Fibroblast of villous mesenchyme (primary cell): Measurements from ENCODE around the gene SPTBN4. TPM values are rescaled to one million over a fixed set of nuclear protein-coding genes. Genes with fewer than 3 reads are reported as not detected.
"Not testable (repeated sequence)": the region's sequence is repeated elsewhere in the genome, so short reads cannot be mapped to it uniquely, and the experiment has no call there.

ENCODE experiments used
- DNase-seq: peaks from one replicate; pipeline ENCODE4 v3.0.0-alpha.2; 2010; ENCODE audit warnings: low read depth
- H3K4me3 ChIP-seq: 2 replicates; pipeline ENCODE4 v1.5.1; 2011; ENCODE audit warnings: low read depth, mild to moderate bottlenecking, low read length
- total RNA-seq: library from RNA; depleted of rRNA; stranded (reverse); fragments of >200 nt; gene quantifications from 2 replicates; pipeline ENCODE4 v1.2.3, GENCODE V29; 2012
- TF ChIP-seq, protein P1 (sequence below): IDR thresholded peaks from 2 replicates; pipeline ENCODE4 v1.5.1; 2012; ENCODE audit warnings: low read depth, mild to moderate bottlenecking, low read length; ENCODE audit not compliant: insufficient read depth

SPTBN4 gene
- total RNA-seq, 1 donor = 1.3 TPM

DNA sequence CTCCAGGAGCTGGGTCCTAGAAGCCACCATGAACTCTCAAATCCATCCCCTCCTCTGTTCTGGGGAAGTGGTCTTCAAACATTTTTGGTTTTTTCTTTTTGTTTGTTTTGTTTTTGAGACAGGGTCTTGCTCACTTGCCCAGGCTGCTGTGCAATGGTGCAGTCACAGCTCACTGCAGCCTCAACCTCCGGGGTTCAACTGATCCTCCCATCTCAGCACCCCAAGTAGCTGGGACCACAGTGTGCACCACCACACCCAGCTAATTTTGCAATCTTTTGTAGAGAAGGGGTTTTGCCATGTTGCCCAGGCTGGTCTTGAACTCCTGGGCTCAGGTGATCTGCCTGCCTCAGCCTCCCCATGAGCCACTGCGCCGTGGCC, 8.2 kb upstream of the SPTBN4 start:
- no peak overlapping the region for H3K4me3 ChIP-seq
- TF ChIP-seq, protein P1, sequence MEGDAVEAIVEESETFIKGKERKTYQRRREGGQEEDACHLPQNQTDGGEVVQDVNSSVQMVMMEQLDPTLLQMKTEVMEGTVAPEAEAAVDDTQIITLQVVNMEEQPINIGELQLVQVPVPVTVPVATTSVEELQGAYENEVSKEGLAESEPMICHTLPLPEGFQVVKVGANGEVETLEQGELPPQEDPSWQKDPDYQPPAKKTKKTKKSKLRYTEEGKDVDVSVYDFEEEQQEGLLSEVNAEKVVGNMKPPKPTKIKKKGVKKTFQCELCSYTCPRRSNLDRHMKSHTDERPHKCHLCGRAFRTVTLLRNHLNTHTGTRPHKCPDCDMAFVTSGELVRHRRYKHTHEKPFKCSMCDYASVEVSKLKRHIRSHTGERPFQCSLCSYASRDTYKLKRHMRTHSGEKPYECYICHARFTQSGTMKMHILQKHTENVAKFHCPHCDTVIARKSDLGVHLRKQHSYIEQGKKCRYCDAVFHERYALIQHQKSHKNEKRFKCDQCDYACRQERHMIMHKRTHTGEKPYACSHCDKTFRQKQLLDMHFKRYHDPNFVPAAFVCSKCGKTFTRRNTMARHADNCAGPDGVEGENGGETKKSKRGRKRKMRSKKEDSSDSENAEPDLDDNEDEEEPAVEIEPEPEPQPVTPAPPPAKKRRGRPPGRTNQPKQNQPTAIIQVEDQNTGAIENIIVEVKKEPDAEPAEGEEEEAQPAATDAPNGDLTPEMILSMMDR = no peak
- no peak for DNase-seq

DNA sequence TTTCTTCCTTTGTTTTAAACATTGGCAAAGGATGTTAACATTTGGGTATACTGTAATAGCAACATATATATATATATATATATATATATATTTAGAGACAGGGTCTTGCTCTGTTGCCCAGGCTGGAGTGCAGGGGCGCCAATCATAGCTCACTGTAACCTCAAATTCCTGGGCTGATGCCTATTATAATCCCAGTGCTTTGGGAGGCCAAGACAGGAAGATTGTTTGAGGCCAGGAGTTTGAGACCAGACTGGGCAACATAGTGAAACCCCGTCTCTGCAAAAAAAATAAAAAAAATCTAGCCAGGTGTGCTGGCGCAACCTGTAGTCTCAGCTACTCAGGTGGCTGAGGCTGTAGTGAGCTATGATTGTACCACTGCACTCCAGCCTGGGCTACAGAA, 6.6 kb upstream of the SPTBN4 start:
- no peak for DNase-seq
- TF ChIP-seq, protein P1 = no peak
- no peak overlapping the region for H3K4me3 ChIP-seq

DNA sequence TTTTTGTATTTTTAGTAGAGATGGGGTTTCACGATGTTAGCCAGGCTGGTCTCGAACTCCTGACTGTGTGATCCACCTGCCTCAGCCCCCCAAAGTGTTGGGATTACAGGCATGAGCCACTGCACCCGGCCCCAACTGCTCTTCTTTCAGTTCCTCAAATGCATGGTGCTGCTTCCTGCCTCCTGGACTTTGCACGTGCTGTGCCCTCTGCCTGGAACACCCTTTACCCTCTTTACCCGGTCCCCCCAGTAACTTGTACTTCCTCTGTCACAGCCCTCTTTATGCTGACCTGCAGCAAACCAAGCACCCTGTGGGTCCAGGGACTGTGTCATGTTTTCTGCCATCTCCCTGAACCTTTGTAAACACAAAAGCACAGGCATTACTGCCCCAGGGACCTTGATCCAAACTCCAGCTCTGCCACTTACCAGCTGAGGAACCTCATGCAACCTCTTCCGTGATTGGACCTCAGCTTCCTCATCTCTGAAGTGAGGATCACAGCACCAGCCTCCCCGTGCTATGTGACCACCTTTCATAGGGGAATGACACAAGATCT, 5.1 kb upstream of the SPTBN4 start:
- no peak for DNase-seq
- TF ChIP-seq, protein P1 = no peak
- H3K4me3 ChIP-seq = no peak overlapping the region

DNA sequence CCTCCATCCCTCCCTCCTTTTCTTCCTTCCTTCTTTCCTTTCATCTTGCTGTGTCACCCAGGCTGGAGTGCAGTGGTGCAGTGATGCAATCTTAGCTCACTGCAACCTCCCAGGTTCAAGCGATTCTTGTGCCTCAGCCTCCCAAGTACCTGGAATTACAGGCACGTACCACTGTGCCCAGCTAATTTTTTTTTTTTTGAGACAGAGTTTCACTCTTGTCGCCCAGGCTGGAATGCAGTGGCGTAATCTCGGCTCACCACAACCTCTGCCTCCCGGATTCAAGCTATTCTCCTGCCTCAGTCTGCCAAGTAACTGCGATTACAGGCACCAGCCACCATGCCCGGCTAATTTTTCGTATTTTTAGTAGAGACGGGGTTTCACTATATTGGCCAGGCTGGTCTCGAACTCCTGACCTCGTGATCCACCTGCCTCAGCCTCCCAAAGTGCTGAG, 3.2 kb upstream of the SPTBN4 start:
- not testable (repeated sequence) for H3K4me3 ChIP-seq
- DNase-seq = peak; percentile 18

DNA sequence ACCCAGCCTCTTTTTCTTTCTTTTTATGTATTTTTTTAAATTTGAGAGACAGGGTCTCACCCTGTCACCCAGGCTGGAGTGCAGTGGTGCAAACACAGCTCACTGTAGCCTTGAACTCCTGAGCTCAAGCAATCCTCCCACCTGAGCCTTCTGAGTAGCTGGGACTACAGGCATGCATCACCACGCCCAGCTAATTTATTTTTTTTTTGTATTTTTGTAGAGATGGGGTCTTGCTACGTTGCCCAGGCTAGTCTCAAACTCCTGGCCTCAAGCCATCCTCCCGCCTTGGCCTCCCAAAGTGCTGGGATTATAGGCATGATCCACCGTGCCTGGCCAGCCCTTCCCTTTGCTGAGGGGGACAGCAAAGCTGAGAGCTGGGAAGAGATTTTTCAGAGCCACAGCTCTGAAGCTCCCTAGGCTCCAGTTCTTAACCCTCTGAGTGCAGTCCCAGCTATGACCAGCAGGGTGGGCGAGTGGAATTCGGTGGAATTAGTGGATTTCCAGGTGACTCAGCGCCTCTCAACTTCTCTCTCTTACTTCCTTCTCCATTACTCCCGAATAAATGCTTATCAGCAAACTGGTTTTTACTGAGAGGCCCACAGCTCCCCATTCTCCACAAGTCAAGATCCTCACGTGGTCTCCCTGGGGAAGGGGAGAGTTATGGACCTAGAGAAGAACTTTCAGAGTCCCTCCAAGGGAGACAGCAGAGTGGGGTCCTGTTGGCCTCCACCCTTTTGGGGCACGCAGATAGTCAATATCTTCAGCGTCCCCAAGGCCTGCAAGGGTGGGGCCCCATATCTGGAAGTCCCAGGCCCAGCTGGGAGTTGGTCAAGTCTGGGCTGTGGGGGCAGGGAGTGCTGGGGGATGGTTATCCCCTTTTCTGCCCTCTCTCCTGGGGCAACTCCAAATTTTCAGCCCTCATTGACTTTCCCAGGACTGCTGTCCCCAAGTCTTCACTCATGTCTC, 2.5 kb upstream of the SPTBN4 start:
- TF ChIP-seq, protein P1 = peak; percentile 91
- peak; percentile 89 for DNase-seq
- peak overlapping the region; percentile 73 for H3K4me3 ChIP-seq

DNA sequence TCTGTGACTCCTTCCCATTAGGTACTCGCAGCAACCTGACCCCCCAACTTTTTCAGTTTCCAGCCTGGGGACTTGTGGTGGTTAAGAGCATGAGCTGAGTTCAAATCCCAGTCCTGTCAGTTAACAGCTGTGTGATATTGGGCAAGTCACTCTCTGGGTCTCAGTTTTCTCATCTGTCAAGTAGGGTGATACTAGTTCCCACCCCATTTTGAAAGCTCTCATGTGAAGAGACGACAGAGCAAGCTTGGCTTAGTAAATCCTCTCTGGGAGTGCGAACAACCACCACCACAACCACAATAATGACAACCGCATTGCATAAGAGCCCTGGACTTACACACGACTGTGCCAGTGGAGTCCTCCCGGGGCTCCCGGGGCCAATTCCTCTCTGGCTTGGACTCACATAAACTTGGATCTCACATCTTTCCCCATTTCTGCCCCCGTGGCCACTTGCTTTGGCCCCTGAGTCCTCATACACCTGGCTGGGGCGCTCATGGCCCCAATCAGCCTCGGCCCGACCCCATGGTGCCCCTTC, 1.7 kb upstream of the SPTBN4 start:
- TF ChIP-seq, protein P1 = no peak
- H3K4me3 ChIP-seq = peak overlapping the region; percentile 73
- DNase-seq = peak; percentile 88

DNA sequence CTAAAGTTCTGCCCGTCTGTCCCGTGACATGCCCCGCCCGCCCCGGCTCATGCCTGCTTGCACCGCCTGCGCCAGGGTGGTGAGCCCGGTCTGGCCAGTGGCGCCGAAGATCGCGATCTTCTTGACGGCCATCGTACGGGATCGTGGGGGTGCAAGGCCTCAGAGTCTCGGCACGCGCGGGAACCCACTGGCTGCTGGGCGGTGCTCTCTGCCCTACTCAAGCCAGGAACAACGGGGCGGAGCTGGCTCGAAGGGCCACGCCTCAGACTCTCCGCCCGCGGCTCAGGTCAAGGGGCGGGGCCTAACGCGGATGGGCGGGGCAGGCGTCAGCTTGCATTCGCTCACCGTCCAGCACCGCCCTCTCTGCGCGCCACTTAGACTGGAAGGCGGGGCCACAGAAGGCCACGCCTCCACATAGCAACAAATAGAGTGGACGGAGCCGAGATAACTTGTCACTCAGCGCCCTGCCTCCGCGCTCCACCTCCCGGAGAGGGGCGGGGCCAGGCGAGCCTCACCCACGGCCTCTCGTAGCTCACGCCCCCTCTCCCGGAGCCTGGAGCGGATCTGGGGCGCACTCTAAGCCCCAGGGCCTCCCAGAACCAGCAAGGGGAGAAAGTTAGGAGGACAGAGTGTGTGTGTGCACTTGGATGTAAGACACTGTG, 1.1 kb upstream of the SPTBN4 start, which contains the start of gene BLVRB:
TSS of gene BLVRB (minus strand) at position 189 of the 662 bp plus-strand sequence. CDS start at position 132, 57 bp downstream.
- DNase-seq = peak; percentile 99
- peak within 1 kb of the TSS; percentile 73 for H3K4me3 ChIP-seq
- TF ChIP-seq, protein P1 = no peak
